Colonic mucosa (tissue), 4 donors: ENCODE results near the gene UNC5B. TPM values are rescaled to one million over a fixed set of nuclear protein-coding genes. Genes with fewer than 3 reads are reported as not detected.

ENCODE experiments used
- DNase-seq: peaks from one replicate; pipeline ENCODE4 v3.0.0-alpha.2; 2020
- H3K27ac ChIP-seq: fragments of 200-600 bp; one replicate; pipeline ENCODE4 v1.8.0; 2021
- H3K27me3 ChIP-seq: fragments of 200-600 bp; one replicate; pipeline ENCODE4 v1.8.0; 2021
- H3K36me3 ChIP-seq: fragments of 200-600 bp; one replicate; pipeline ENCODE4 v1.8.0; 2021
- H3K4me1 ChIP-seq: fragments of 200-600 bp; one replicate; pipeline ENCODE4 v1.8.0; 2021; ENCODE audit warnings: mild to moderate bottlenecking
- H3K4me3 ChIP-seq: fragments of 200-600 bp; one replicate; pipeline ENCODE4 v1.8.0; 2021
- H3K9ac ChIP-seq, 2 donors: one replicate each; pipeline ENCODE4 v1.7.0; 2013; ENCODE audit warnings: control low read depth in 2 of 2, low read depth in 2 of 2, low read length in 2 of 2
- H3K9me3 ChIP-seq: fragments of 200-600 bp; one replicate; pipeline ENCODE4 v1.8.0; 2021
- intact Hi-C: fragments of 100-400 bp; cut with DNase I; formaldehyde crosslinking; loops from one replicate; pipeline ENCODE4 v1.14.1; 2022
- total RNA-seq, 2 donors: library from RNA; stranded (reverse); fragmentation: NEBNext Ultra II Directional in 1 of 2; extraction: Animal tissue kit (Norgen Biotek cat#: 25700) in 1 of 2; gene quantifications; one replicate each; pipeline ENCODE4 v1.2.1, GENCODE V29; 2021
- TF ChIP-seq, protein P1 (sequence below): fragments of 200-600 bp; IDR thresholded peaks from one replicate; pipeline ENCODE4 v1.8.0; 2022; ENCODE audit warnings: antibody characterized with exemption, mild to moderate bottlenecking
- donor health status: healthy.
- donor health status: DM: no; HTN: no; CAD: no.
- donor health status: DM: no; HTN: no; CAD: no.

UNC5B gene
- total RNA-seq, 2 donors from 2014 or later: 18.4 to 18.5 TPM

DNA sequence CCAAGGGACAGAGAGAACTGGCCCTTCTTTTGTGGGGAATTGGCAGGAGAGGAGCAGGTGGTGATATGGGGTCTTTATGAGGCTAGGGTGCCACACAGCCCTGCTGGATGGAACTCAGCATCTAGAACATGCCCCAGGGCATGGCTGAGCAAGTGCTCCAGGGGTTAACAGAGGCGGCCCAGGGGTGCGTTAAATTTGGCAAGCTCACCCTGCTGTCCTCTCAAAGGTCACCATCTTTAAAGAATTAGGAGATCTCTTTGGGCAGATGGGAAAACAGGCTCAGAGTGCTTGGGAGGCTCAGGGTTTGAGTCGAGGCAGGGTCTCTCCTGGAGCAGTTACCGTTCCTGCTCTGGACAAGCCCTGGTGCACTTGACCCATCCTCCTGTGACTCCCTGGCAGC is 21.4 kb upstream of the UNC5B start:
- no peak for DNase-seq
- H3K4me1 ChIP-seq: no peaks in the 10 kb centered on the region
- H3K27me3 ChIP-seq: no peaks in the 10 kb centered on the region
- H3K27ac ChIP-seq: no peak overlapping the region
- TF ChIP-seq, protein P1, sequence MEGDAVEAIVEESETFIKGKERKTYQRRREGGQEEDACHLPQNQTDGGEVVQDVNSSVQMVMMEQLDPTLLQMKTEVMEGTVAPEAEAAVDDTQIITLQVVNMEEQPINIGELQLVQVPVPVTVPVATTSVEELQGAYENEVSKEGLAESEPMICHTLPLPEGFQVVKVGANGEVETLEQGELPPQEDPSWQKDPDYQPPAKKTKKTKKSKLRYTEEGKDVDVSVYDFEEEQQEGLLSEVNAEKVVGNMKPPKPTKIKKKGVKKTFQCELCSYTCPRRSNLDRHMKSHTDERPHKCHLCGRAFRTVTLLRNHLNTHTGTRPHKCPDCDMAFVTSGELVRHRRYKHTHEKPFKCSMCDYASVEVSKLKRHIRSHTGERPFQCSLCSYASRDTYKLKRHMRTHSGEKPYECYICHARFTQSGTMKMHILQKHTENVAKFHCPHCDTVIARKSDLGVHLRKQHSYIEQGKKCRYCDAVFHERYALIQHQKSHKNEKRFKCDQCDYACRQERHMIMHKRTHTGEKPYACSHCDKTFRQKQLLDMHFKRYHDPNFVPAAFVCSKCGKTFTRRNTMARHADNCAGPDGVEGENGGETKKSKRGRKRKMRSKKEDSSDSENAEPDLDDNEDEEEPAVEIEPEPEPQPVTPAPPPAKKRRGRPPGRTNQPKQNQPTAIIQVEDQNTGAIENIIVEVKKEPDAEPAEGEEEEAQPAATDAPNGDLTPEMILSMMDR: no peak
- H3K9me3 ChIP-seq: no peaks in the 10 kb centered on the region
- no peak overlapping the region for H3K4me3 ChIP-seq
- H3K9ac ChIP-seq: no peak overlapping the region
- intact Hi-C loops: no loop called here
- no peaks in the 10 kb centered on the region for H3K36me3 ChIP-seq

DNA sequence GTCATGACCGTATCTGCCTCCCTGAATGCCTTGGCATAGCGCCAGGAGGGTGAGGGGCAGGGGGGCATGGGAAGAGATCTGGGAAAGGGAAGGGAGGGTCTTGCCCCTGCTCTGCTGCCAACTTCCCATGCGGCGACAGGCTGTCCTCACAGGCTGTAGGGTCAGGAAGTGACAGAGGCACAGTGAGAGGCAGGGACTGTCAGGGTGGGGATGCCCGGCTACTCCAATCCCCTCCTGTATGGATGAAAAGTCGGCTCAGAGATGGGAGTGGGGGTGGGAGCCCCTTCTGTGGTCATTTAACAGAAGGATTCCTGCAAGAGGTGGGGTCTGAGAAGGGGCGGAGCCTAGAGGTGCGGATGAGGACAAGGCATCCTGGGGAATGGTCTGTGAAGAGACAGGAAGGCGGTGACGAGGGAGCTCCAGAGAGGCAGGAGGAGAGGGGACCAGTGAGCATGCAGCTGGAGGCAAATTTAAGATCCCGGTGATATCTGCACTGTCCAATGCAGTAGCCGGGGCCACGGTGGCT is 20.8 kb upstream of the UNC5B start:
- Histone ChIP-seq H3K4me1 (no peaks in the 10 kb centered on the region), H3K9me3 (no peaks in the 10 kb centered on the region), H3K27me3 (no peaks in the 10 kb centered on the region), H3K27ac (no peak overlapping the region), H3K36me3 (no peaks in the 10 kb centered on the region), H3K9ac (no peak overlapping the region), H3K4me3 (no peak overlapping the region)
- TF ChIP-seq, protein P1: no peak
- intact Hi-C loops: no loop called here
- no peak for DNase-seq

DNA sequence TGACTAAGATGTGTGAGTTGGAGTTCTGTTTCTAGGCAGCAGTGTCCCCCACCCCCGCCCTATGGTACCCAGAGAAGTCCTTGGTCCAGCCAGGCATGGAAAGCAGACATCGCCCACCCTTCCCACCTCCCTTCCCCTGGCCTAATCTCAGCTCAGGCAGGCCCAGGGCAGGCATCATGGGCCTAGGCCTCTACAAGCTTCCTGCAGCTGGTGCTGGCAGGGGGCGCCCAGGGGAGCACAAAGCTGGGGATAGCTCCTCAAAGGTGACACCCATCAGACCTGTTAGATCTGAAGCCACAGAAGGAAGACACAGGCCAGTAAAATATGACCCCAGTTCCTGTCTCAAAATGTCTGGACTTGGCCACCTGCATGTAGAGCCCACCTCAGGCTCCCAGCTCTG is 18.9 kb upstream of the UNC5B start:
- H3K4me1 ChIP-seq: no peaks in the 10 kb centered on the region
- DNase-seq: no peak
- H3K9ac ChIP-seq: no peak overlapping the region
- no peak overlapping the region for H3K4me3 ChIP-seq
- no peaks in the 10 kb centered on the region for H3K36me3 ChIP-seq
- TF ChIP-seq, protein P1: no peak
- no peaks in the 10 kb centered on the region for H3K27me3 ChIP-seq
- no peak overlapping the region for H3K27ac ChIP-seq
- H3K9me3 ChIP-seq: no peaks in the 10 kb centered on the region
- intact Hi-C loops: no loop called here

GRCh38 chr10:71197955-71198354 is 14.4 kb upstream of the UNC5B start:
- no peak for DNase-seq
- no peaks in the 10 kb centered on the region for H3K9me3 ChIP-seq
- H3K9ac ChIP-seq: no peak overlapping the region
- TF ChIP-seq, protein P1: no peak
- no peak overlapping the region for H3K27ac ChIP-seq
- H3K4me3 ChIP-seq: no peak overlapping the region
- intact Hi-C loops: no loop called here
- no peaks in the 10 kb centered on the region for H3K4me1 ChIP-seq
- no peaks in the 10 kb centered on the region for H3K36me3 ChIP-seq
- H3K27me3 ChIP-seq: no peaks in the 10 kb centered on the region

DNA sequence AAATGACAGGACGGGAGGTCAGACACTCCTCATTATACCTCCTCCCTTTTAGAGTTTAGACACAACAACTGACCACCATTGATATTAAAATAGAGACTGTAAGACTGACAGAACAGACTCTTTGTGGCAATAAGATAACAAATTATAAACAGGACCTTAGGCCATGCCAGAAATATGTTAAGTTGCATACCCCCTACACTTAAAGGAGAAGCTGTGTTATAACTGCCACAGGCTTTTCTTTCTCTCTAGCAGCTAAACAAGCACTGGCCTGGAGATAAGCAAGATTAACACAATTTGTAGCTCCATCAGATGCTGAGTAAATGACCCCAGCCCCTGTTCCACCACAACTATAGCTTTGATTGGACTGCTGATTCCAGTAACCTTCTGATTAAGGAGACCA is 10.5 kb upstream of the UNC5B start:
- DNase-seq: no peak
- H3K4me3 ChIP-seq: no peak overlapping the region
- H3K4me1 ChIP-seq: no peaks in the 10 kb centered on the region
- TF ChIP-seq, protein P1: no peak
- no peaks in the 10 kb centered on the region for H3K9me3 ChIP-seq
- H3K36me3 ChIP-seq: no peaks in the 10 kb centered on the region
- no peak overlapping the region for H3K9ac ChIP-seq
- no peak overlapping the region for H3K27ac ChIP-seq
- intact Hi-C loops: no loop called here
- H3K27me3 ChIP-seq: no peaks in the 10 kb centered on the region

DNA sequence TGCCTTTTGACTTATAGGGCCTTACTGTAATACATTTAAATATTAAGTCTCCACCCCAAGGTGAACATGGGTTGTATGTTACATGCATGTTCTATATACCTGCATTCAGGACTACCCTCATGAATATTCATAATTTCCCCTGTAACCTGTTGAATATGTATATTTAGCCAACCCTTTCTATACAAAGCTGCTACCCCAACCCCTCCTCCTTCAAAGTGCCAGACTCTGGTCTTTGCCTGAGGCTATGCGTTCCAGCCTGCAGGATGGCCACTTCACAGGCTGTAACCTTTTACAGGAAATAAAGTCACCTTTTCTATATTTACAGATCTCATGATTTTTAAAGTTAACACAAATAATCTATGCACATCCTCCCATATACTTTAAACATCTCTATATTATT is 10.1 kb upstream of the UNC5B start:
- DNase-seq: no peak
- TF ChIP-seq, protein P1: no peak
- H3K36me3 ChIP-seq: no peaks in the 10 kb centered on the region
- no peaks in the 10 kb centered on the region for H3K9me3 ChIP-seq
- no peak overlapping the region for H3K27ac ChIP-seq
- H3K4me1 ChIP-seq: no peaks in the 10 kb centered on the region
- intact Hi-C loops: no loop called here
- H3K9ac ChIP-seq: no peak overlapping the region
- no peaks in the 10 kb centered on the region for H3K27me3 ChIP-seq
- H3K4me3 ChIP-seq: no peak overlapping the region
